ENCODE measurements around the gene CCBE1.
"Not testable (repeated sequence)": the region's sequence is repeated elsewhere in the genome, so short reads cannot be mapped to it uniquely, and the experiment has no call there.

The CCBE1 gene

GRCh38 chr18:59681521-59682004 lies 15.7 kb downstream of the CCBE1 start:
- no peak for DNase-seq (ENCODE audit: low read depth, low spot score)

GRCh38 chr18:59681051-59681450 lies 16.2 kb downstream of the CCBE1 start:
- no peak for DNase-seq (ENCODE audit: low read depth, low spot score)

- DNase-seq (ENCODE audit: low read depth, low spot score) = no peak
Observed at GRCh38 chr18:59675346-59675745, 21.9 kb downstream of the CCBE1 start.

GRCh38 chr18:59674903-59675270 lies 22.3 kb downstream of the CCBE1 start:
- DNase-seq (ENCODE audit: low read depth, low spot score) = no peak

- DNase-seq (ENCODE audit: low read depth, low spot score) = no peak
Observed at GRCh38 chr18:59674186-59674902, 22.9 kb downstream of the CCBE1 start.

GRCh38 chr18:59672235-59672711 lies 24.9 kb downstream of the CCBE1 start:
- no peak for DNase-seq (ENCODE audit: low read depth, low spot score)

GRCh38 chr18:59671551-59671950 lies 25.7 kb downstream of the CCBE1 start:
- no peak for DNase-seq (ENCODE audit: low read depth, low spot score)

GRCh38 chr18:59669872-59670657 lies 27.2 kb downstream of the CCBE1 start:
- DNase-seq (ENCODE audit: low read depth, low spot score) = no peak

GRCh38 chr18:59667488-59667887 lies 29.7 kb downstream of the CCBE1 start:
- no peak for DNase-seq (ENCODE audit: low read depth, low spot score)

GRCh38 chr18:59666007-59666402 lies 31.2 kb downstream of the CCBE1 start:
- not testable (repeated sequence) for DNase-seq (ENCODE audit: low read depth, low spot score)

GRCh38 chr18:59665057-59666006 lies 31.9 kb downstream of the CCBE1 start:
- no peak for DNase-seq (ENCODE audit: low read depth, low spot score)

- no peak for DNase-seq (ENCODE audit: low read depth, low spot score)
Observed at GRCh38 chr18:59664329-59664728, 32.9 kb downstream of the CCBE1 start.

- DNase-seq (ENCODE audit: low read depth, low spot score) = no peak
Observed at GRCh38 chr18:59663096-59663495, 34.1 kb downstream of the CCBE1 start.

GRCh38 chr18:59661891-59662701 lies 35.1 kb downstream of the CCBE1 start:
- DNase-seq (ENCODE audit: low read depth, low spot score) = no peak

GRCh38 chr18:59660786-59661743 lies 36.2 kb downstream of the CCBE1 start:
- DNase-seq (ENCODE audit: low read depth, low spot score) = no peak

GRCh38 chr18:59660366-59660765 lies 36.9 kb downstream of the CCBE1 start:
- no peak for DNase-seq (ENCODE audit: low read depth, low spot score)

- DNase-seq (ENCODE audit: low read depth, low spot score) = no peak
Observed at GRCh38 chr18:59659508-59660170, 37.6 kb downstream of the CCBE1 start.

GRCh38 chr18:59658941-59659340 lies 38.3 kb downstream of the CCBE1 start:
- DNase-seq (ENCODE audit: low read depth, low spot score) = no peak

- no peak for DNase-seq (ENCODE audit: low read depth, low spot score)
Observed at GRCh38 chr18:59657012-59657411, 40.2 kb downstream of the CCBE1 start.

Measured in activated naive CD8-positive, alpha-beta T cell treated with anti-CD3 and anti-CD28 coated beads, Interleukin-2, amount 50 U/mL, for 16 hours (primary cell).